Measurements from ENCODE around the gene HIVEP3.

The HIVEP3 gene

GRCh38 chr1:41622859-41623732 lies 295.6 kb downstream of the HIVEP3 start:
- Histone ChIP-seq H3K9ac (peak overlapping the region in 8 of 11 experiments; percentile 4 to 59 (median 28); a peak in 10 of 22 replicates), H4K20me1 (peaks cover 0 to 89% (median 21%) of the 10 kb centered on the region in 11 experiments; a peak in 13 of 22 replicates), H3K9me3 (replicated peaks in 1 of 11) (0 out of 22 replicates have a peak, but pooled peaks cover 0 to under 1% (median 0%) of the 10 kb centered on the region in 11 experiments), H3K4me3 (peak overlapping the region in 1 of 10 experiments; percentile 42; a peak in 2 of 20 replicates), H3K4me1 (peaks cover 23 to 52% (median 41%) of the 10 kb centered on the region in 10 experiments), H3K4me2 (peak overlapping the region; percentile 67 to 90 (median 77)), H3K36me3 (peaks cover 0 to 41% (median 0%) of the 10 kb centered on the region in 11 experiments; a peak in 11 of 22 replicates), H3K27me3 (no peaks in the 10 kb centered on the region), H3K27ac (peak overlapping the region in 5 of 11 experiments; percentile 5 to 35 (median 25); a peak in 5 of 22 replicates)
- TF ChIP-seq Cebpa-rat (IDR thresholded peaks at IDR 0.05) = no peak

- H3K27ac ChIP-seq = peak overlapping the region in 2 of 11 experiments; percentile 11 to 33; a peak in 2 of 22 replicates
- H3K4me2 ChIP-seq = peak overlapping the region; percentile 67 to 90 (median 77)
- peaks cover 23 to 52% (median 41%) of the 10 kb centered on the region in 10 experiments for H3K4me1 ChIP-seq
- H3K27me3 ChIP-seq = no peaks in the 10 kb centered on the region
- peak overlapping the region in 4 of 11 experiments; percentile 21 to 57 (median 33); a peak in 4 of 22 replicates for H3K9ac ChIP-seq
- H4K20me1 ChIP-seq = peaks cover 0 to 92% (median 21%) of the 10 kb centered on the region in 11 experiments; a peak in 13 of 22 replicates
- H3K4me3 ChIP-seq = 0 out of 20 replicates have a peak overlapping the region, but pooled peaks of 1 of the 10 experiments have one; percentile 42
- no peak for TF ChIP-seq Cebpa-rat (IDR thresholded peaks at IDR 0.05)
- H3K9me3 ChIP-seq (replicated peaks in 1 of 11) = no peaks in the 10 kb centered on the region
- peaks cover 0 to 41% (median 0%) of the 10 kb centered on the region in 11 experiments; a peak in 10 of 22 replicates for H3K36me3 ChIP-seq
Measured at GRCh38 chr1:41622402-41622801, 296.3 kb downstream of the HIVEP3 start.

- no peak for TF ChIP-seq Cebpa-rat (IDR thresholded peaks at IDR 0.05)
- H3K9ac ChIP-seq = no peak overlapping the region
- H3K27ac ChIP-seq = no peak overlapping the region
- H3K4me2 ChIP-seq = peak overlapping the region in 7 of 11 experiments; percentile 68 to 90 (median 81); a peak in 7 of 22 replicates
- H3K4me1 ChIP-seq = peaks cover 20 to 49% (median 35%) of the 10 kb centered on the region in 10 experiments
- no peaks in the 10 kb centered on the region for H3K9me3 ChIP-seq (replicated peaks in 1 of 11)
- H3K36me3 ChIP-seq = peaks cover 0 to 36% (median 0%) of the 10 kb centered on the region in 11 experiments; a peak in 8 of 22 replicates
- peaks cover 0 to 89% (median 21%) of the 10 kb centered on the region in 11 experiments; a peak in 13 of 22 replicates for H4K20me1 ChIP-seq
- no peak overlapping the region for H3K4me3 ChIP-seq
- H3K27me3 ChIP-seq = no peaks in the 10 kb centered on the region
Measured at GRCh38 chr1:41621791-41622190, 296.9 kb downstream of the HIVEP3 start.

- TF ChIP-seq Cebpa-rat (IDR thresholded peaks at IDR 0.05) = no peak
- no peak overlapping the region for H3K27ac ChIP-seq
- H4K20me1 ChIP-seq = peaks cover 0 to 84% (median 21%) of the 10 kb centered on the region in 11 experiments; a peak in 13 of 22 replicates
- no peaks in the 10 kb centered on the region for H3K9me3 ChIP-seq (replicated peaks in 1 of 11)
- H3K9ac ChIP-seq = no peak overlapping the region
- no peaks in the 10 kb centered on the region for H3K27me3 ChIP-seq
- H3K4me3 ChIP-seq = no peak overlapping the region
- H3K4me1 ChIP-seq = peaks cover 18 to 47% (median 33%) of the 10 kb centered on the region in 10 experiments
- 0 out of 22 replicates have a peak overlapping the region, but pooled peaks of 1 of the 11 experiments have one; percentile 75 for H3K4me2 ChIP-seq
- peaks cover 0 to 32% (median 0%) of the 10 kb centered on the region in 11 experiments; a peak in 7 of 22 replicates for H3K36me3 ChIP-seq
Measured at GRCh38 chr1:41621256-41621655, 297.5 kb downstream of the HIVEP3 start.

GRCh38 chr1:41620365-41621169 lies 298.2 kb downstream of the HIVEP3 start:
- Histone ChIP-seq H3K27ac (no peak overlapping the region), H3K4me2 (peak overlapping the region in 2 of 11 experiments; percentile 4 to 25; a peak in 2 of 22 replicates), H3K27me3 (no peaks in the 10 kb centered on the region), H3K4me1 (peaks cover 18 to 44% (median 33%) of the 10 kb centered on the region in 10 experiments), H3K4me3 (no peak overlapping the region), H3K36me3 (peaks cover 0 to 28% (median 0%) of the 10 kb centered on the region in 11 experiments; a peak in 7 of 22 replicates), H4K20me1 (peaks cover 0 to 78% (median 20%) of the 10 kb centered on the region in 11 experiments; a peak in 13 of 22 replicates), H3K9me3 (replicated peaks in 1 of 11) (no peaks in the 10 kb centered on the region), H3K9ac (no peak overlapping the region)
- no peak for TF ChIP-seq Cebpa-rat (IDR thresholded peaks at IDR 0.05)

GRCh38 chr1:41619511-41620364 lies 299.0 kb downstream of the HIVEP3 start:
- H3K9me3 ChIP-seq (replicated peaks in 1 of 11) = no peaks in the 10 kb centered on the region
- H3K36me3 ChIP-seq = peaks cover 0 to 28% (median 0%) of the 10 kb centered on the region in 11 experiments; a peak in 7 of 22 replicates
- H3K27me3 ChIP-seq = no peaks in the 10 kb centered on the region
- peaks cover 0 to 81% (median 20%) of the 10 kb centered on the region in 11 experiments; a peak in 13 of 22 replicates for H4K20me1 ChIP-seq
- peaks cover 18 to 47% (median 36%) of the 10 kb centered on the region in 10 experiments for H3K4me1 ChIP-seq
- peak overlapping the region in 1 of 11 experiments; percentile 25; a peak in 1 of 22 replicates for H3K4me2 ChIP-seq
- no peak for TF ChIP-seq Cebpa-rat (IDR thresholded peaks at IDR 0.05)
- H3K4me3 ChIP-seq = no peak overlapping the region
- no peak overlapping the region for H3K27ac ChIP-seq
- no peak overlapping the region for H3K9ac ChIP-seq

- H3K27me3 ChIP-seq = no peaks in the 10 kb centered on the region
- peaks cover 0 to 81% (median 19%) of the 10 kb centered on the region in 11 experiments; a peak in 13 of 22 replicates for H4K20me1 ChIP-seq
- peaks cover 25 to 52% (median 40%) of the 10 kb centered on the region in 10 experiments for H3K4me1 ChIP-seq
- peaks cover 0 to 29% (median 0%) of the 10 kb centered on the region in 11 experiments; a peak in 7 of 22 replicates for H3K36me3 ChIP-seq
- no peak overlapping the region for H3K27ac ChIP-seq
- H3K9ac ChIP-seq = no peak overlapping the region
- H3K9me3 ChIP-seq (replicated peaks in 1 of 11) = no peaks in the 10 kb centered on the region
- no peak overlapping the region for H3K4me3 ChIP-seq
- TF ChIP-seq Cebpa-rat (IDR thresholded peaks at IDR 0.05) = no peak
- H3K4me2 ChIP-seq = no peak overlapping the region
Measured at GRCh38 chr1:41618871-41619270, 299.9 kb downstream of the HIVEP3 start.
